CD4-positive, alpha-beta T cell (primary cell): ENCODE measurements around the gene UCK1. TPM values are rescaled to one million over a fixed set of nuclear protein-coding genes. Genes with fewer than 3 reads are reported as not detected.
"Not testable (repeated sequence)": the region's sequence is repeated elsewhere in the genome, so short reads cannot be mapped to it uniquely, and the experiment has no call there.

ENCODE experiments used
- ATAC-seq: fragments of 200-7000 bp; cut with Tn5 transposase; one replicate; pipeline ENCODE4 v1.10.0; 2022; ENCODE audit warnings: mild to moderate bottlenecking; ENCODE audit not compliant: poor library complexity
- CTCF ChIA-PET: fragments of 350-600 bp; sonication (Branson Sonifier 250); formaldehyde crosslinking; loops from one replicate; lab custom pipeline; 2021; ENCODE audit warnings: antibody characterized with exemption, inconsistent platforms; lab: Charles Lee
- POLR2A ChIA-PET: fragments of 350-600 bp; sonication (Branson Sonifier 250); formaldehyde crosslinking; loops from one replicate; lab custom pipeline; 2021; ENCODE audit warnings: antibody characterized with exemption, inconsistent platforms; lab: Charles Lee
- DNase-seq, 14 experiments: peaks; one replicate each; pipeline ENCODE4 v3.0.0-alpha.2; 2013 to 2020; ENCODE audit warnings: mixed read lengths in 2 of 14
- H3K27ac ChIP-seq, 2 donors: one replicate each; pipeline versions ENCODE4 v1.5.1 to v1.7.0; 2013; ENCODE audit warnings: low read length in 2 of 2, low read depth in 1 of 2, mild to moderate bottlenecking in 1 of 2
- H3K27me3 ChIP-seq, 2 experiments: 1 replicate in 1 of 2; 2 replicates in 1 of 2; pipeline versions ENCODE4 v1.6.1 to v1.7.0; 2013; ENCODE audit warnings: low read length in 2 of 2, control low read depth in 1 of 2, mild to moderate bottlenecking in 1 of 2, moderate library complexity in 1 of 2; ENCODE audit not compliant: insufficient read depth in 2 of 2, control insufficient read depth in 1 of 2
- H3K36me3 ChIP-seq: one replicate; pipeline ENCODE4 v1.6.1; 2013; ENCODE audit warnings: low read length, control low read depth; ENCODE audit not compliant: insufficient read depth
- H3K4me1 ChIP-seq: one replicate; pipeline ENCODE4 v1.6.1; 2013; ENCODE audit warnings: low read length, control low read depth; ENCODE audit not compliant: insufficient read depth
- H3K4me3 ChIP-seq: one replicate; pipeline ENCODE4 v1.5.1; 2013; ENCODE audit warnings: mild to moderate bottlenecking, low read length, moderate library complexity
- H3K9me3 ChIP-seq, 2 experiments: 1 replicate in 1 of 2; 2 replicates in 1 of 2; pipeline versions ENCODE4 v1.6.1 to v1.7.0; 2013; ENCODE audit warnings: low read length in 2 of 2, mild to moderate bottlenecking in 2 of 2, control low read depth in 1 of 2, moderate library complexity in 1 of 2; ENCODE audit not compliant: control insufficient read depth in 1 of 2, insufficient read depth in 1 of 2
- H3K27ac Mint-ChIP-seq: one replicate; pipeline ENCODE4 v1.8.0; 2020; ENCODE audit warnings: mixed read lengths
- H3K27me3 Mint-ChIP-seq: one replicate; pipeline ENCODE4 v1.8.0; 2021; ENCODE audit warnings: mixed read lengths
- H3K36me3 Mint-ChIP-seq: one replicate; pipeline ENCODE4 v1.8.0; 2021; ENCODE audit warnings: low read depth, mixed read lengths
- H3K4me1 Mint-ChIP-seq: one replicate; pipeline ENCODE4 v1.8.0; 2021; ENCODE audit warnings: low read depth, mixed read lengths
- H3K4me3 Mint-ChIP-seq: one replicate; pipeline ENCODE4 v1.8.0; 2020; ENCODE audit warnings: mild to moderate bottlenecking, mixed read lengths
- H3K9me3 Mint-ChIP-seq: one replicate; pipeline ENCODE4 v1.8.0; 2020; ENCODE audit warnings: mixed read lengths
- CTCF ChIP-seq: fragments of 200-600 bp; IDR thresholded peaks from one replicate; pipeline ENCODE4 v1.8.0; 2022; ENCODE audit warnings: antibody characterized with exemption, mild to moderate bottlenecking
- intact Hi-C, 2 experiments: fragments of 100-400 bp; cut with DNase I in 1 of 2; cut with micrococcal nuclease in 1 of 2; formaldehyde crosslinking; loops; one replicate each; pipeline versions ENCODE4 v1.15.1 to v1.9.0; 2023 to 2025; cut with DNase I, micrococcal nuclease
- total RNA-seq, 174 experiments: library from RNA in 2 of 174; stranded (reverse) in 2 of 174; gene quantifications; one replicate each; pipeline ENCODE4 v1.2.3 and lab custom pipeline; 2021 to 2026

UCK1 gene
- total RNA-seq, 2 experiments from 2014 or later: 22.1 to 22.5 TPM

GRCh38 chr9:131516930-131517329, 14.1 kb downstream of the UCK1 start:
- Histone ChIP-seq H3K9me3 (no peaks in the 10 kb centered on the region), H3K27ac (no peak overlapping the region), H3K4me3 (no peak overlapping the region), H3K4me1 (no peaks in the 10 kb centered on the region), H3K27me3 (no peaks in the 10 kb centered on the region), H3K36me3 (peaks cover 90% of the 10 kb centered on the region)
- ATAC-seq (no peak), DNase-seq (no peak)
- Mint-ChIP-seq H3K27ac (no peak overlapping the region), H3K9me3 (no peaks in the 10 kb centered on the region), H3K4me1 (no peaks in the 10 kb centered on the region), H3K4me3 (no peak overlapping the region), H3K36me3 (peaks cover 49% of the 10 kb centered on the region), H3K27me3 (no peaks in the 10 kb centered on the region)
- ChIA-PET POLR2A (interaction anchor here (1.1 kb wide), 1 partner anchor 16 kb away, joined by 5 read pairs; no protein-coding TSS in a partner anchor), CTCF (no interaction called here)
- intact Hi-C loops: no loop called here
- no peak for TF ChIP-seq CTCF

- TF ChIP-seq CTCF: no peak
- H3K36me3 ChIP-seq: peaks cover 90% of the 10 kb centered on the region
- Mint-ChIP-seq H3K27ac (no peak overlapping the region), H3K36me3 (peaks cover 49% of the 10 kb centered on the region), H3K9me3 (no peaks in the 10 kb centered on the region), H3K27me3 (no peaks in the 10 kb centered on the region), H3K4me3 (no peak overlapping the region), H3K4me1 (no peaks in the 10 kb centered on the region)
- no peaks in the 10 kb centered on the region for H3K9me3 ChIP-seq
- no peaks in the 10 kb centered on the region for H3K27me3 ChIP-seq
- intact Hi-C loops: no loop called here
- POLR2A ChIA-PET: interaction anchor here (1.1 kb wide), 1 partner anchor 15 kb away, joined by 5 read pairs; no protein-coding TSS in a partner anchor
- DNase-seq (no peak), ATAC-seq (no peak)
- no peak overlapping the region for H3K4me3 ChIP-seq
- CTCF ChIA-PET: no interaction called here
- H3K27ac ChIP-seq: no peak overlapping the region
- no peaks in the 10 kb centered on the region for H3K4me1 ChIP-seq
These were observed 15.0 kb downstream of the UCK1 start for GRCh38 chr9:131516100-131516499.

- H3K27ac Mint-ChIP-seq, H3K4me3 Mint-ChIP-seq, CTCF ChIA-PET, H3K4me3 ChIP-seq, H3K9me3 Mint-ChIP-seq, ATAC-seq, H3K27me3 Mint-ChIP-seq, H3K27ac ChIP-seq, H3K27me3 ChIP-seq, DNase-seq, H3K9me3 ChIP-seq, POLR2A ChIA-PET, intact Hi-C loops, H3K4me1 ChIP-seq, H3K4me1 Mint-ChIP-seq: not testable (repeated sequence)
- H3K36me3 ChIP-seq: peaks cover 91% of the 10 kb centered on the region
- H3K36me3 Mint-ChIP-seq: peaks cover 49% of the 10 kb centered on the region
These were observed 15.5 kb downstream of the UCK1 start for GRCh38 chr9:131515559-131516031.

GRCh38 chr9:131513177-131513576, 17.9 kb downstream of the UCK1 start:
- Histone ChIP-seq H3K27ac (no peak overlapping the region), H3K4me3 (no peak overlapping the region), H3K27me3 (no peaks in the 10 kb centered on the region), H3K36me3 (peaks cover 89% of the 10 kb centered on the region), H3K9me3 (no peaks in the 10 kb centered on the region), H3K4me1 (no peaks in the 10 kb centered on the region)
- ATAC-seq: no peak
- no peaks in the 10 kb centered on the region for H3K9me3 Mint-ChIP-seq
- TF ChIP-seq CTCF: no peak
- H3K4me3 Mint-ChIP-seq: no peak overlapping the region
- ChIA-PET POLR2A (no interaction called here), CTCF (no interaction called here)
- no peak for DNase-seq
- no peaks in the 10 kb centered on the region for H3K4me1 Mint-ChIP-seq
- peaks cover 65% of the 10 kb centered on the region for H3K36me3 Mint-ChIP-seq
- intact Hi-C loops: no loop called here
- no peaks in the 10 kb centered on the region for H3K27me3 Mint-ChIP-seq
- H3K27ac Mint-ChIP-seq: no peak overlapping the region
